Jurkat, Clone E6-1 (cell line): ENCODE measurements around the gene TRPM3.

Experiments
- DNase-seq: peaks from one replicate; pipeline ENCODE4 v3.0.0-alpha.2; 2011; ENCODE audit warnings: low read depth, low spot score
- H3K4me3 ChIP-seq: 2 replicates; pipeline ENCODE4 v1.5.1; 2011; ENCODE audit warnings: mild to moderate bottlenecking, low read length, control low read depth, moderate library complexity

TRPM3 gene

DNA sequence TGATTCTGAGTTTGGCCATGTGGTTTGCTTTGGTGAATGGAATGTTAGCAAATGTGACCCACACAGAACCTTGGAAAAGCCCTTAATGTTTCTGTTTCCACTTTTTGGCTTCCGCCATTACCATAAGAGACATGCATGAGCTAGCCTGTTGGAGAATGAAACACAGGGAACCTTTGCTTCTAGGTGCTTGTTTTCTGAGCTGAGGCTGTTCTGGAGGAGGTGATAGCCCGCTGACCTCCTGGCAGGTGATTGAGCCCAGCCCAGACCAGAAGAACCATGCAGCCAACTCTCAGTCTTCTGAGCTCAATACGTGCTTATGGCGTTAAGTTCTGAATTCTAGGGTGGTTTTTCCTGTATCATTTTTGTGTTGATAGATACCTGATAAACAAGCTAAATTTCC is 558.4 kb downstream of the TRPM3 start:
- no peak overlapping the region for H3K4me3 ChIP-seq
- no peak for DNase-seq

- H3K4me3 ChIP-seq: no peak overlapping the region
Observed at GRCh38 chr9:70561786-70562395, 559.5 kb downstream of the TRPM3 start.

GRCh38 chr9:70561111-70561510 is 560.3 kb downstream of the TRPM3 start:
- DNase-seq: no peak
- H3K4me3 ChIP-seq: no peak overlapping the region

More at GRCh38 chr9:70561786-70562395, 559.5 kb downstream of the TRPM3 start:
- DNase-seq: no peak

DNA sequence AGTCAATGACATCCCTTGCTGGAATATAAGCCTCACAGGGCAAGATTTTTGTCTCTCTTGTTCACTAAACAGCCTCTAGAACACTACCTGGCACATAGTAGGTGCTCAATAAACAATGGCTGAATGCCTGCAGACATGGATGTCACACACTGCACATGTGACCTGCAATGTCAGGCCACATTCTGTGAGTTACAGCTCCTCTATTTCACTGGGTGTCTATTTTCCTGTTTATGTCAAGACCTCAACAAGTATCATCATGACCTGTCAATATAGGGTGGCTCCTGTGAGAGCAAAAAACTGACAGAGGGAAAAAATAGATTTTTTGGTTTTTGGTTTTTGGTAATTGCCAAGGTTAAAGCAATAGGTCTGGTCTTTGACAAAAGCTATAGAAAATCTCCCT is 562.3 kb downstream of the TRPM3 start:
- DNase-seq: no peak
- H3K4me3 ChIP-seq: no peak overlapping the region

- H3K4me3 ChIP-seq: no peak overlapping the region
- no peak for DNase-seq
Observed at GRCh38 chr9:70557661-70558369, 563.6 kb downstream of the TRPM3 start.

GRCh38 chr9:70556771-70557170 is 564.6 kb downstream of the TRPM3 start:
- H3K4me3 ChIP-seq: no peak overlapping the region
- no peak for DNase-seq

DNA sequence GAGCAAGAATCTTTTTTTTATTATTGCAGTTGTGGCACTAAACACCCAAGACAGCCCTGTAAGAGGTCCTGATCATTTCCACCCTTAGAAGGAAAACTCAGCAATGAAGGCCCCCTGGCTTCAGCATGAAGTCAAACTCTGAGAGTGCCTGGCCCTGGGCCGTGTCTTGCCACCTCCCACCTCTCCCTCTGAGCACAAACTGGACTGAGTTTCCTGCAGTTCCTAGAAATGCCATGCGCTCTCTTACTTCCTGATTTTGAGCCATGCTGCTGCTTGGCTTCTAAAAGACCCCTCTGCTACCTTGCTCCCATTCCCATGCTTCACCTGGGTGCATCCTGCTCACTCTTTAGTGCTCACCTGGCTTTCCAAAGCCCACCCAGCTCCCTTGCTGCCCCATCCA is 566.5 kb downstream of the TRPM3 start:
- DNase-seq: no peak
- H3K4me3 ChIP-seq: no peak overlapping the region

DNA sequence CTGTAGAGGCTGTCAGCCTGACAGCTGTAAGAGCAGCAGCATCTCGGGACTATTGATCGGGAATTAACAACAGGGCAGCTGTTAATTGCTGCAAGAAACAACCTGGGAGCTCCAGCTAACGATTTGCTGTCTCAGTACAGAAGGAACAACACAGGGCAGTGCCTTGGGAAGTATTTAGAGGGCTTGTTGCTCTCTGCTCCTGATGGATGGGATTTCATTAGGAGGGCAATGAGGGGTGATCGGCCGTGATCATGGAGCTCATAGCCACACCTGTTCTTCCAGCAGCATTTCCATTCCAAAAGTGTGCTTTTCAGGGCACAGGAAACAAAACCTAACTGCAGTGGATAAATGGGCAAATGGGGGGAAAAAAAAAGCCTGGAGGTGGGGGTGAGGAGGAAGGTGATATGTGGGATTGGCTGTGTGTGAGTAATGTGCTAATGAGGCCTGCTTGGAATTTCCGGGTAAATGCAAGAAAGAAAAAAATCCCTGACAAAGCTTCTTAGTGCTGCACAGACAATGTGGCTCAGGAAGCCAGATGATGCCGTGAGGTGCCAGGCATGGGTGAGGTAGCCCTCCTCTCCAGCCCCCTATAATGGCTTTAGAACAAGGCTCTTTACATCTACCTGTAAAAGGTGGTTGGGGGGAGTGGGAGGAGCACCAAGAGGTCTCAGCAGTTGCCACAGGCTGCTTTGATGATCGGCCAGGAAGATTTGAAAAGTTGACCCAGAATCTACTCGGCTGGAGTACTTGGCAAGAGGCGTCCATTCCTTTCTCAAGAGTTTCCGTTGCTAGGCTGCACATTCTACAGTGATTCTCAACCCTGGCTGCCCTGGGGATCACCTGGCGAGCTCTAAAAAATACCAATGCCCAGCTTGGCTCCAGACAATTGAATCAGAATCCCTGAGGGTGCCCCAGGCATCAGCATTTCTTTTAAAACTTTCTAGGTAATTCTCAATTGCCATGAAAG is 567.4 kb downstream of the TRPM3 start:
- no peak overlapping the region for H3K4me3 ChIP-seq
- no peak for DNase-seq

GRCh38 chr9:70552561-70552960 is 568.9 kb downstream of the TRPM3 start:
- no peak for DNase-seq
- no peak overlapping the region for H3K4me3 ChIP-seq

- DNase-seq: no peak
- H3K4me3 ChIP-seq: no peak overlapping the region
Observed at GRCh38 chr9:70551801-70552200, 569.6 kb downstream of the TRPM3 start.

- no peak for DNase-seq
- no peak overlapping the region for H3K4me3 ChIP-seq
Observed at GRCh38 chr9:70551396-70551795, 570.0 kb downstream of the TRPM3 start.

- DNase-seq: no peak
- H3K4me3 ChIP-seq: no peak overlapping the region
Observed at GRCh38 chr9:70549926-70550325, 571.5 kb downstream of the TRPM3 start.

- H3K4me3 ChIP-seq: no peak overlapping the region
- no peak for DNase-seq
Observed at GRCh38 chr9:70542311-70542931, 579.0 kb downstream of the TRPM3 start.

DNA sequence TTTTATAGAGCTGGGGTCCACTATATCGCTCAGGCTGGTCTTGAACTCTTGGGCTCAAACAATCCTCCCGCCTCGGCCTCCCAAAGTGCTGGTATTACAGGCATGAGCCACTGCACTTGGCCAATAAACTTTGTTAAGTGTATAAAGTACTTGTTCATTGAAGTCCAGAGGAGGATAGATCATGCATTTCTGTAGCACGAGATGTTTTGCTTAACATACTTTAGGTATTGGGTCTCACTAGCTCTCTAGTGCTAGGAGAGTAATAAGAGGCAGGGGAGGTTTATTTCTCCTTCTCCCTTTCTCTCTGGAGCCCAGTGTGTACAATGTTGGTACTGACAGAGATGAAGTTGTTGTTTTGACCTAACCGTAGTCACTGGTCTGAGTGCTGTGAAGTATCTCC is 581.4 kb downstream of the TRPM3 start:
- H3K4me3 ChIP-seq: no peak overlapping the region
- no peak for DNase-seq

- no peak for DNase-seq
- no peak overlapping the region for H3K4me3 ChIP-seq
Observed at GRCh38 chr9:70539526-70539925, 581.9 kb downstream of the TRPM3 start.

DNA sequence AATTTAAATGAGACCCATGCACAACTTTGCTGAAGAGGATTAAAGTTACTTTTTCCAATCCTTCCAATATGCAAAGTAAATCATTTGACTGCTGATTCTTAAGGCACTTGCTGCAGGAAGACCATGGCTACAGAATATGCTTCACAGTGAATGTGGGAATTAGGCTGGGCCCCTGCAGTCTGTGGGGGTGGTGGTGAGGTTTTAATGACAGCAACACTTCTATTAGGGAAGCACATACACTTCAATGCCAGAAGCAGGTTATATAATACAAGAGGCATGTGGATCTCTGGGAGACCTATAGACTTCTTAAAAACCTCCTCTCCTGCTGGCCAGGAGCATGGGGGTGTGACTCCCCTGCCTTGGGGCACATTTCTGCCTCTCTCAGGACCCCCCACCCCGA is 582.4 kb downstream of the TRPM3 start:
- no peak for DNase-seq
- H3K4me3 ChIP-seq: no peak overlapping the region

DNA sequence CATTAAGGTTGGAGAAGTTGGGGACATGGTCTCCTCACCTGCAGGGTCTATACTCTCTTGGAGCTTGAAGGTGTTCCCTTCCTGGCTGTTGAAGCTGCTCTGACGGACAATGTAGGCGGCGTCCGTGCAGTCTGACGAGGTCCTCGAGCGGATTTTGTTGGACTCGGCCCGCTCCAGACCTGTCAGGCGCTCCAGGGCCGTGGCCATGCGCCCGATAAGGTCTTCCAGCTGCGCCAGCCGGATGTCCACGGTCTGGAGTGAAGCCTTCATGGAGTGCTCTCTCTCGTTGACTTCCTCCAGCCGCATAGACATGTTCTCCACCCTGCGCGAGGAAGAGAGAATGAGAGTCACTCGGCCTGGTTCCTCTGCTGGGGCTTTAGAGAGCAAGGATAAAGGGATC is 584.3 kb downstream of the TRPM3 start:
- no peak for DNase-seq
- H3K4me3 ChIP-seq: no peak overlapping the region

GRCh38 chr9:70535546-70536323 is 585.7 kb downstream of the TRPM3 start:
- DNase-seq: no peak

DNA sequence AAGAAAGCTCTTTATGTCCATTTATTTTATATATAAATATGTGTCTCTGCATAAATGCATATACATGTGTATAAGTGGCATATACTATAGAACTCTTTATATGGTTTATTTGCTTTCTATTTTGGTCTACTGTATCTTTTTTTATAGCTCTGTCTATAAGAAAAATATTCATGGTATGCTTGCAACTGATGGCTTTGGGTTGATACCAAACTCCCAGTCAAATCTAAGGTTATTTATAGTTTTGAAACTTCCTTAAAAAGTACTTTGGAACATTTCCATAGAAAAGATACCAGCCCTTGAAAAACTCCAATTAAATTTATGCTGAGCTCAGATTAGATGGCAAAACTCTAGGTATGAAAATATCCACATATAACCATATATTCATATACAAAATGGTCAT is 587.0 kb downstream of the TRPM3 start:
- no peak for DNase-seq
- H3K4me3 ChIP-seq: no peak overlapping the region

More at GRCh38 chr9:70535546-70536323, 585.7 kb downstream of the TRPM3 start:
- no peak overlapping the region for H3K4me3 ChIP-seq
